IMR-90 (cell line): ENCODE results near the gene VAV3. TPM values are rescaled to one million over a fixed set of nuclear protein-coding genes. Genes with fewer than 3 reads are reported as not detected.

Source experiments
- ATAC-seq: fragments of 200-7000 bp; cut with Tn5 transposase; 2 replicates; pipeline ENCODE4 v1.9.1; 2020; ENCODE audit warnings: low read depth, mild to moderate bottlenecking, moderate library complexity
- BruUV-seq: library from RNA; stranded (reverse); fragments of 400-500 nt; replicated peaks from 2 replicates; lab custom pipeline; 2021; lab: Mats Ljungman, UMichigan
- CTCF ChIA-PET: fragments of 300-600 bp; formaldehyde crosslinking; extraction: SDS; loops from one replicate; lab custom pipeline; 2021; ENCODE audit warnings: antibody characterized with exemption; lab: Yijun Ruan, JAX
- POLR2A ChIA-PET: fragments of 300-600 bp; sonication (Branson Sonifier 250); formaldehyde crosslinking; loops from one replicate; lab custom pipeline; 2022; ENCODE audit warnings: antibody characterized with exemption; ENCODE audit not compliant: unreplicated experiment; lab: Charles Lee
- DNase-seq: peaks from one replicate; pipeline ENCODE4 v3.0.0; 2013
- H2AFZ ChIP-seq: replicated peaks from 2 replicates; pipeline ENCODE3; 2013; ENCODE audit warnings: low read length, mild to moderate bottlenecking; ENCODE audit not compliant: poor library complexity
- H2AK5ac ChIP-seq: 2 replicates; pipeline ENCODE4 v1.6.1; 2013; ENCODE audit warnings: low read depth, low read length, inconsistent platforms
- H2AK9ac ChIP-seq: replicated peaks from 2 replicates; pipeline ENCODE3; 2013; ENCODE audit warnings: mild to moderate bottlenecking, low read depth, low read length, moderate library complexity; ENCODE audit not compliant: poor library complexity
- H2BK120ac ChIP-seq: 2 replicates; pipeline ENCODE4 v1.6.1; 2013; ENCODE audit warnings: low read depth, low read length, inconsistent platforms
- H2BK15ac ChIP-seq: 3 replicates; pipeline ENCODE4 v1.6.1; 2013; ENCODE audit warnings: low read depth, low read length, inconsistent platforms
- H2BK20ac ChIP-seq: 2 replicates; pipeline ENCODE4 v1.6.1; 2013; ENCODE audit warnings: low read depth, mild to moderate bottlenecking, inconsistent platforms, low read length, moderate library complexity
- H2BK5ac ChIP-seq: 2 replicates; pipeline ENCODE4 v1.6.1; 2013; ENCODE audit warnings: mild to moderate bottlenecking, low read depth, low read length, inconsistent platforms; ENCODE audit not compliant: poor library complexity, severe bottlenecking
- H3K14ac ChIP-seq: replicated peaks from 2 replicates; pipeline ENCODE4 v1.6.1; 2013; ENCODE audit warnings: low read depth, low read length, inconsistent platforms
- H3K18ac ChIP-seq: 2 replicates; pipeline ENCODE4 v1.6.1; 2013; ENCODE audit warnings: low read depth, low read length, control low read depth
- H3K23ac ChIP-seq: 2 replicates; pipeline ENCODE4 v1.6.1; 2013; ENCODE audit warnings: low read depth, low read length, inconsistent platforms
- H3K27ac ChIP-seq: 2 replicates; pipeline ENCODE4 v1.5.1; 2013; ENCODE audit warnings: mild to moderate bottlenecking, control low read depth, low read length; ENCODE audit not compliant: insufficient read depth
- H3K27me3 ChIP-seq: 2 replicates; pipeline ENCODE4 v1.6.1; 2013; ENCODE audit warnings: low read length; ENCODE audit not compliant: control insufficient read depth, insufficient read depth
- H3K36me3 ChIP-seq: 2 replicates; pipeline ENCODE4 v1.6.1; 2013; ENCODE audit warnings: low read length, mixed read lengths; ENCODE audit not compliant: control insufficient read depth, insufficient read depth
- H3K4ac ChIP-seq: 2 replicates; pipeline ENCODE4 v1.6.1; 2013; ENCODE audit warnings: low read depth, low read length, inconsistent platforms
- H3K4me1 ChIP-seq: 2 replicates; pipeline ENCODE4 v1.6.1; 2013; ENCODE audit warnings: low read length, mixed read lengths; ENCODE audit not compliant: control insufficient read depth, insufficient read depth
- H3K4me2 ChIP-seq: 2 replicates; pipeline ENCODE4 v1.6.1; 2013; ENCODE audit warnings: low read depth, mild to moderate bottlenecking, control low read depth, low read length, moderate library complexity
- H3K4me3 ChIP-seq: 2 replicates; pipeline ENCODE4 v1.5.1; 2013; ENCODE audit warnings: low read depth, mild to moderate bottlenecking, control low read depth, low read length, moderate library complexity; ENCODE audit not compliant: insufficient read depth
- H3K56ac ChIP-seq: 2 replicates; pipeline ENCODE4 v1.6.1; 2013; ENCODE audit warnings: low read length, inconsistent platforms; ENCODE audit not compliant: insufficient read depth; ENCODE audit errors: extremely low read depth
- H3K79me1 ChIP-seq, 2 experiments: 2 replicates each; pipeline ENCODE4 v1.6.1; 2013; ENCODE audit warnings: low read length in 2 of 2, inconsistent platforms in 1 of 2, low read depth in 1 of 2
- H3K9ac ChIP-seq: 2 replicates; pipeline ENCODE4 v1.6.1; 2013; ENCODE audit warnings: low read depth, low read length, control low read depth
- H3K9me1 ChIP-seq: 2 replicates; pipeline ENCODE4 v1.6.1; 2013; ENCODE audit warnings: low read length, inconsistent platforms; ENCODE audit not compliant: insufficient read depth
- H3K9me3 ChIP-seq: 2 replicates; pipeline ENCODE4 v1.6.1; 2013; ENCODE audit warnings: low read length; ENCODE audit not compliant: control insufficient read depth, insufficient read depth
- H4K20me1 ChIP-seq: 2 replicates; pipeline ENCODE4 v1.6.1; 2013; ENCODE audit warnings: low read length, inconsistent platforms; ENCODE audit not compliant: insufficient read depth
- H4K5ac ChIP-seq: 2 replicates; pipeline ENCODE4 v1.6.1; 2013; ENCODE audit warnings: mild to moderate bottlenecking, low read depth, low read length, control low read depth
- H4K8ac ChIP-seq, 2 experiments: 2 replicates each; pipeline ENCODE4 v1.6.1; 2013; ENCODE audit warnings: low read depth in 2 of 2, low read length in 2 of 2, control low read depth in 1 of 2, inconsistent platforms in 1 of 2
- H4K91ac ChIP-seq: 2 replicates; pipeline ENCODE4 v1.6.1; 2013; ENCODE audit warnings: low read depth, low read length, inconsistent platforms; ENCODE audit not compliant: insufficient read depth
- BHLHE40 ChIP-seq: fragments of 150-350 bp; IDR thresholded peaks from 2 replicates; pipeline ENCODE4 v1.6.1; 2016; ENCODE audit warnings: mild to moderate bottlenecking, low read depth, low read length
- CHD1 ChIP-seq: IDR thresholded peaks from 2 replicates; pipeline ENCODE4 v1.6.1; 2012; ENCODE audit warnings: low read depth, low read length, improper control_type of control experiment
- FOS ChIP-seq: fragments of 150-350 bp; IDR thresholded peaks from 2 replicates; pipeline ENCODE4 v1.6.1; 2016; ENCODE audit warnings: low read depth, low read length
- MAZ ChIP-seq: IDR thresholded peaks from 2 replicates; pipeline ENCODE4 v1.6.1; 2012; ENCODE audit warnings: low read depth, mild to moderate bottlenecking, low read length, improper control_type of control experiment, moderate library complexity, borderline replicate concordance
- MXI1 ChIP-seq: IDR thresholded peaks from 2 replicates; pipeline ENCODE4 v1.6.1; 2012; ENCODE audit warnings: low read depth, mild to moderate bottlenecking, low read length, moderate library complexity, borderline replicate concordance
- RAD21 ChIP-seq: IDR thresholded peaks from 2 replicates; pipeline ENCODE4 v1.6.1; 2012; ENCODE audit warnings: low read length, improper control_type of control experiment
- RFX5 ChIP-seq: IDR thresholded peaks from 2 replicates; pipeline ENCODE4 v1.8.0; 2012; ENCODE audit warnings: low read depth, mild to moderate bottlenecking, low read length, moderate library complexity
- SMC3 ChIP-seq: fragments of 150-350 bp; IDR thresholded peaks from 2 replicates; pipeline ENCODE4 v1.6.1; 2016; ENCODE audit warnings: low read depth, mild to moderate bottlenecking, antibody characterized with exemption, low read length, moderate library complexity
- WGBS, 2 experiments: methylation state at CpG; one replicate each; pipeline versions ENCODE4 v1.1.5 to v1.1.7; 2013; ENCODE audit warnings: missing lambda C conversion rate in 2 of 2; ENCODE audit not compliant: insufficient read length in 1 of 2; ENCODE audit errors: extremely low coverage in 2 of 2; 5-methylcytosine and 5-hydroxymethylcytosine counted together
- dilution Hi-C: fragments of 300-500 bp; cut with HindIII; formaldehyde crosslinking; loops from one replicate; pipeline ENCODE4 v1.14.3; 2018; ENCODE audit warnings: low sequenced_read_pairs; ENCODE audit not compliant: unreplicated experiment
- in situ Hi-C: fragments of 300-500 bp; cut with MboI; formaldehyde crosslinking; loops from 3 replicates; pipeline ENCODE4 v1.14.3; 2019; ENCODE audit warnings: low sequenced_read_pairs, inconsistent platforms, mixed read lengths
- intact Hi-C: fragments of 100-400 bp; cut with micrococcal nuclease; formaldehyde crosslinking; loops from 2 replicates; pipeline ENCODE4 v1.10.0; 2022
- polyA plus RNA-seq, 3 experiments: library from polyadenylated mRNA; depleted of rRNA; stranded (reverse); fragments of >200 nt; gene quantifications; 2 replicates each; pipeline ENCODE4 v1.2.3, GENCODE V29; 2012; ENCODE audit warnings: low replicate concordance in 1 of 3
- total RNA-seq: library from RNA; depleted of rRNA; stranded (reverse); fragments of >200 nt; gene quantifications from 2 replicates; pipeline ENCODE4 v1.2.3, GENCODE V29; 2012
- TF ChIP-seq, protein P1 (sequence below): conservative IDR thresholded peaks from 2 replicates; pipeline ENCODE4 v1.5.1; 2012; ENCODE audit warnings: mild to moderate bottlenecking, low read depth, low read length, improper control_type of control experiment
- TF ChIP-seq, protein P2 (sequence below): fragments of 150-350 bp; IDR thresholded peaks from 2 replicates; pipeline ENCODE4 v1.6.1; 2016; ENCODE audit warnings: low read depth, mild to moderate bottlenecking, low read length, moderate library complexity, borderline replicate concordance
- TF ChIP-seq, protein P3 (sequence below): fragments of 150-350 bp; IDR thresholded peaks from 2 replicates; pipeline ENCODE4 v1.6.1; 2017; ENCODE audit warnings: mild to moderate bottlenecking, antibody characterized with exemption, low read length, low read depth

Gene VAV3
- total and polyA plus RNA-seq, 2 of the 4 experiments (the other 2 are of a cell fraction), result 0.12 to 0.18 TPM

DNA sequence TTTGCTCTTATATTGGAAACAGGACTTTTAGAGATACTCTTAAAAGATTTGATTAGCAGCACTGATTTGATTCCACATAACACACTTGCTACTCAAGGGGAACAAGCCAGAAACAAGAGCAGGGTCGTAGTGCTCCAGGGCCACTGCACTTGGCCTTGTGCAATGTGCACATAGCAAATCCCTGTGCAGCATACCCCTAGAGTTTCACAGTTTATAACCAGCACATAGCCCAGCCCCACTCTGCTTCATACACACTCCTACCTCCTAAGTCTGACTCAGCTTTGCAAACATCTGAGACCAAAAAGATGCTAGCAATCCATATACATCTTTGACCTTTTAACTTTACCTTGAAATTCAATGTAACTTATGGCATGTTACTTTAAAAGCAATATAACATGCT is 157.6 kb downstream of the VAV3 start:
- Histone ChIP-seq H3K4me1 (no peaks in the 10 kb centered on the region), H3K23ac (no peak overlapping the region), H3K36me3 (no peaks in the 10 kb centered on the region), H3K4me2 (no peak overlapping the region), H3K9ac (no peak overlapping the region), H3K18ac (no peak overlapping the region), H4K8ac (no peak overlapping the region), H3K27me3 (no peaks in the 10 kb centered on the region), H3K4ac (no peak overlapping the region), H4K20me1 (no peaks in the 10 kb centered on the region), H3K14ac (no peak overlapping the region), H3K27ac (no peak overlapping the region), H2BK5ac (no peak overlapping the region), H3K56ac (no peak overlapping the region), H3K9me3 (no peaks in the 10 kb centered on the region), H3K9me1 (no peaks in the 10 kb centered on the region), H2AFZ (no peak overlapping the region), H4K5ac (no peak overlapping the region), H2AK5ac (no peak overlapping the region), H3K4me3 (no peak overlapping the region), H2BK20ac (no peak overlapping the region), H4K91ac (no peak overlapping the region), H2BK120ac (no peak overlapping the region), H2AK9ac (no peak overlapping the region), H3K79me1 (no peaks in the 10 kb centered on the region), H2BK15ac (no peak overlapping the region)
- no CpG with 5 or more reads among the region's 1 CpG for WGBS, 2 experiments
- in situ Hi-C loops (no loop called here), dilution Hi-C loops (no loop called here), intact Hi-C loops (no loop called here)
- CTCF ChIA-PET, result no interaction called here
- no TSS peak for BruUV-seq
- no peak for ATAC-seq
- TF ChIP-seq BHLHE40 (no peak), RAD21 (no peak), MAZ (no peak), RFX5 (no peak), CHD1 (no peak), SMC3 (no peak), MXI1 (no peak), FOS (no peak)
- TF ChIP-seq, protein P1, sequence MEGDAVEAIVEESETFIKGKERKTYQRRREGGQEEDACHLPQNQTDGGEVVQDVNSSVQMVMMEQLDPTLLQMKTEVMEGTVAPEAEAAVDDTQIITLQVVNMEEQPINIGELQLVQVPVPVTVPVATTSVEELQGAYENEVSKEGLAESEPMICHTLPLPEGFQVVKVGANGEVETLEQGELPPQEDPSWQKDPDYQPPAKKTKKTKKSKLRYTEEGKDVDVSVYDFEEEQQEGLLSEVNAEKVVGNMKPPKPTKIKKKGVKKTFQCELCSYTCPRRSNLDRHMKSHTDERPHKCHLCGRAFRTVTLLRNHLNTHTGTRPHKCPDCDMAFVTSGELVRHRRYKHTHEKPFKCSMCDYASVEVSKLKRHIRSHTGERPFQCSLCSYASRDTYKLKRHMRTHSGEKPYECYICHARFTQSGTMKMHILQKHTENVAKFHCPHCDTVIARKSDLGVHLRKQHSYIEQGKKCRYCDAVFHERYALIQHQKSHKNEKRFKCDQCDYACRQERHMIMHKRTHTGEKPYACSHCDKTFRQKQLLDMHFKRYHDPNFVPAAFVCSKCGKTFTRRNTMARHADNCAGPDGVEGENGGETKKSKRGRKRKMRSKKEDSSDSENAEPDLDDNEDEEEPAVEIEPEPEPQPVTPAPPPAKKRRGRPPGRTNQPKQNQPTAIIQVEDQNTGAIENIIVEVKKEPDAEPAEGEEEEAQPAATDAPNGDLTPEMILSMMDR, result no peak
- TF ChIP-seq, protein P2, sequence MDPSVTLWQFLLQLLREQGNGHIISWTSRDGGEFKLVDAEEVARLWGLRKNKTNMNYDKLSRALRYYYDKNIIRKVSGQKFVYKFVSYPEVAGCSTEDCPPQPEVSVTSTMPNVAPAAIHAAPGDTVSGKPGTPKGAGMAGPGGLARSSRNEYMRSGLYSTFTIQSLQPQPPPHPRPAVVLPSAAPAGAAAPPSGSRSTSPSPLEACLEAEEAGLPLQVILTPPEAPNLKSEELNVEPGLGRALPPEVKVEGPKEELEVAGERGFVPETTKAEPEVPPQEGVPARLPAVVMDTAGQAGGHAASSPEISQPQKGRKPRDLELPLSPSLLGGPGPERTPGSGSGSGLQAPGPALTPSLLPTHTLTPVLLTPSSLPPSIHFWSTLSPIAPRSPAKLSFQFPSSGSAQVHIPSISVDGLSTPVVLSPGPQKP, result no peak
- TF ChIP-seq, protein P3, sequence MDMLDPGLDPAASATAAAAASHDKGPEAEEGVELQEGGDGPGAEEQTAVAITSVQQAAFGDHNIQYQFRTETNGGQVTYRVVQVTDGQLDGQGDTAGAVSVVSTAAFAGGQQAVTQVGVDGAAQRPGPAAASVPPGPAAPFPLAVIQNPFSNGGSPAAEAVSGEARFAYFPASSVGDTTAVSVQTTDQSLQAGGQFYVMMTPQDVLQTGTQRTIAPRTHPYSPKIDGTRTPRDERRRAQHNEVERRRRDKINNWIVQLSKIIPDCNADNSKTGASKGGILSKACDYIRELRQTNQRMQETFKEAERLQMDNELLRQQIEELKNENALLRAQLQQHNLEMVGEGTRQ, result no peak
- POLR2A ChIA-PET, result no interaction called here
- no peak for DNase-seq
